H1 (cell line): ENCODE data around the gene NUP42. TPM values are rescaled to one million over a fixed set of nuclear protein-coding genes. Genes with fewer than 3 reads are reported as not detected.

Experiments used
- GTF2F1 ChIP-seq: IDR thresholded peaks from 2 replicates; pipeline ENCODE4 v1.6.1; 2012; ENCODE audit warnings: low read depth, low read length, improper control_type of control experiment, borderline replicate concordance
- polyA plus RNA-seq, 7 experiments: library from polyadenylated mRNA; depleted of rRNA in 3 of 7; stranded (reverse) in 5 of 7; unstranded in 2 of 7; fragments of >200 nt in 5 of 7; fragments of 200-250 nt in 2 of 7; gene quantifications; 1 replicate in 5 of 7; 2 replicates in 1 of 7; 4 replicates in 1 of 7; pipeline versions ENCODE4 v1.2.1 to v1.2.3, GENCODE V29; 2011 to 2013; ENCODE audit warnings: missing spikeins in 2 of 7, mixed read lengths in 2 of 7
- total RNA-seq: library from RNA; stranded (reverse); fragmentation: NEBNext Ultra II Directional; extraction: Animal tissue kit (Norgen Biotek cat#: 25700); gene quantifications from 2 replicates; pipeline ENCODE4 v1.2.1, GENCODE V29; 2021

Gene NUP42
- total and polyA plus RNA-seq, 2 of the 8 experiments (the other 6 are each of a cell fraction or from before 2014, with no cell fraction given) = 31.8 to 41.2 TPM

DNA sequence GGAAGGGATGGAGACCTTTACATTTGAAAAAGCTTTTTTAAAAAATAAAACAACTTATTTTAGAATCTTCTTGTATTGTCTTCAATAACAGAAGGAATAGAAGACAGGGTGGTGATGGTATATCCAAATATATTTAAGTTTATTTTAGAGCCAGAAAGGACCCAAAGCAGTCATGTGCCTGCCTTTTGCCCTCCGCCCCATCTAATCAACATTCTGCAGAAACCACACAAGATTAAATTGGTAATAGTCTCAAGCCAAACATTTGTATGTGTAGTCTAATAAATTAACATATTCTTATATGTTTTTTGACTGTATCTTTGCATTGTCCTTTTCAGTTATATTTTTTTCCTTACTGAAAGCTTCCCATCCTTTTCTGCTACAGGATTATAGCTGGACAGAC lies 16.5 kb upstream of the NUP42 start (continued):
- TF ChIP-seq GTF2F1 = no peak
